ENCODE data around the gene KRT77.

GRCh38 chr12:52735816-52736632 lies 32.7 kb upstream of the KRT77 start:
- TF ChIP-seq TAF1 (IDR thresholded peaks at IDR 0.05; ENCODE audit: borderline replicate concordance, low read depth, low read length) (no peak), POLR2A (IDR thresholded peaks at IDR 0.05; ENCODE audit: low read depth, low read length) (no peak), POLR2AphosphoS5 (IDR thresholded peaks at IDR 0.05; ENCODE audit: low read depth, low read length) (no peak)

Measured in GM12892 (cell line).